Left forelimb (tissue), 1 donor: Measurements from ENCODE around the gene EXOC8.

Source experiments
- DNase-seq: peaks from one replicate; pipeline ENCODE4 v3.0.0-alpha.2; 2018; ENCODE audit warnings: low spot score

EXOC8 gene, protein sequence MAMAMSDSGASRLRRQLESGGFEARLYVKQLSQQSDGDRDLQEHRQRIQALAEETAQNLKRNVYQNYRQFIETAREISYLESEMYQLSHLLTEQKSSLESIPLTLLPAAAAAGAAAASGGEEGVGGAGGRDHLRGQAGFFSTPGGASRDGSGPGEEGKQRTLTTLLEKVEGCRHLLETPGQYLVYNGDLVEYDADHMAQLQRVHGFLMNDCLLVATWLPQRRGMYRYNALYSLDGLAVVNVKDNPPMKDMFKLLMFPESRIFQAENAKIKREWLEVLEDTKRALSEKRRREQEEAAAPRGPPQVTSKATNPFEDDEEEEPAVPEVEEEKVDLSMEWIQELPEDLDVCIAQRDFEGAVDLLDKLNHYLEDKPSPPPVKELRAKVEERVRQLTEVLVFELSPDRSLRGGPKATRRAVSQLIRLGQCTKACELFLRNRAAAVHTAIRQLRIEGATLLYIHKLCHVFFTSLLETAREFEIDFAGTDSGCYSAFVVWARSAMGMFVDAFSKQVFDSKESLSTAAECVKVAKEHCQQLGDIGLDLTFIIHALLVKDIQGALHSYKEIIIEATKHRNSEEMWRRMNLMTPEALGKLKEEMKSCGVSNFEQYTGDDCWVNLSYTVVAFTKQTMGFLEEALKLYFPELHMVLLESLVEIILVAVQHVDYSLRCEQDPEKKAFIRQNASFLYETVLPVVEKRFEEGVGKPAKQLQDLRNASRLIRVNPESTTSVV

DNA sequence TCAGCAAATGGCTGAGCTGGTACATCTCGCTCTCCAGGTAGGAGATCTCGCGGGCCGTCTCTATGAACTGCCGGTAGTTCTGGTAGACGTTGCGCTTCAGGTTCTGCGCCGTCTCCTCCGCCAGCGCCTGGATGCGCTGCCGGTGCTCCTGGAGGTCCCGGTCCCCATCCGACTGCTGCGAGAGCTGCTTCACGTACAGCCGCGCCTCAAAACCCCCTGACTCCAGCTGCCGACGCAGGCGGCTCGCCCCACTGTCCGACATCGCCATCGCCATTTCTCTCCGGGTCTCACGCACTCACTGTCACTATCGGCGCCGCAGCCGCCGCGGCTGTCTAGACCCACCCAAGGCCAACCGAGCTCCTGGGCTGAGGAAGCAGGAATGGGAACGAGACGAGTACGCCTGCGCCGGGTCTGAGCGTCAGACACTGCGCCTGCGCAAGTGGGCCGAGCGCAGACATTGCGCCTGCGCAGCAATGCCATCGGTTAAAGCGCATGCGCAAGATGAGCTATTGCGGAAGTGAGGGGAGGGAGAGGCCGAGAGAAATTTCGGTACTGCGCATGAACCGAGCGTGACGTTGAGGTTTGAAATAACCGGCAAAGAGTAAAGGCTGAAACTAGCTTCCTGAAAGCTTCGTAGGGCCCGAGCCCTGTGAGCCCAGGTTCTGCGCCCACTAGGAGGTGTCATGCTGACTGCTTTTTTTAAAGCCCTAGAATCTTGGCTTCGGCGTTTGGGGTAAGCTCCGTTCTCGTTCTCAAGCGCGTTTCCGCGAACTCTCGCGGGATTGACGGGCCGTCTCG lies at the start of gene EXOC8:
TSS of gene EXOC8 (minus strand) at position 381 of the 798 bp plus-strand sequence. CDS start at position 274, 107 bp downstream.
- peak; percentile 99 for DNase-seq

DNA sequence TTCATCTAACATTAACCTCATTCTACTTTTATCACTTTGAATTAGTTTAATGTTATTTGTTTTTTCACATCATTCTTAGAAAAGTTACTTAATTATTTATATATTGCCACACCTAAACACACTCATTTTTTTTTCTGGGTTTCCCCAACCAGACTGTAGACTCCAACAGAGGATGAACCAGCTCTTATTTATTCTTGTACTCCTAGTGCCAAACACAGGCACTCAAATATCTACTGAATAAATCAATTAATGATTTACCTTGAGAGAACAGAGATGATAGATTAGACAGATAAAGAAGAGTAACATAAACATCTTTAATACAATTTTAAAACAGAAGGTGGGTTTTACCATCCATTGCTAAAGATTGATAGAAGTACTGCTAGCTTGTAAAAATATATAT lies 48.8 kb upstream of the EXOC8 start:
- no peak for DNase-seq

DNA sequence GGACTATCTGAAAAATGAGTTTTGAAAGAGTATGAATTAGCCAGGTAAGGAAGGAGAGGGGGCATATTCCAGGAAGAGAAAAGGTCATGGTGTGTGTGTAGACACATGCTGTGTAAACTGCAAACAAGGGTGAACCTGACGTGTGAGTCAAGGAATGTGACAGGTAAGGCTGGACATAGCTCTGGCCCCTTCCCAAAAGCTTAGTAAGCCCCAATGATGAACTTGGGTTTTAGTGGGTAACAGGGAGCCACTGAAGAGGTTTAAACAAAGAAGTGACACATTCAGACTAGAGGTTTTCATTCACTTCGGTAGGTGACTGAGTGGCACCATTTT lies 47.7 kb upstream of the EXOC8 start:
- no peak for DNase-seq

DNA sequence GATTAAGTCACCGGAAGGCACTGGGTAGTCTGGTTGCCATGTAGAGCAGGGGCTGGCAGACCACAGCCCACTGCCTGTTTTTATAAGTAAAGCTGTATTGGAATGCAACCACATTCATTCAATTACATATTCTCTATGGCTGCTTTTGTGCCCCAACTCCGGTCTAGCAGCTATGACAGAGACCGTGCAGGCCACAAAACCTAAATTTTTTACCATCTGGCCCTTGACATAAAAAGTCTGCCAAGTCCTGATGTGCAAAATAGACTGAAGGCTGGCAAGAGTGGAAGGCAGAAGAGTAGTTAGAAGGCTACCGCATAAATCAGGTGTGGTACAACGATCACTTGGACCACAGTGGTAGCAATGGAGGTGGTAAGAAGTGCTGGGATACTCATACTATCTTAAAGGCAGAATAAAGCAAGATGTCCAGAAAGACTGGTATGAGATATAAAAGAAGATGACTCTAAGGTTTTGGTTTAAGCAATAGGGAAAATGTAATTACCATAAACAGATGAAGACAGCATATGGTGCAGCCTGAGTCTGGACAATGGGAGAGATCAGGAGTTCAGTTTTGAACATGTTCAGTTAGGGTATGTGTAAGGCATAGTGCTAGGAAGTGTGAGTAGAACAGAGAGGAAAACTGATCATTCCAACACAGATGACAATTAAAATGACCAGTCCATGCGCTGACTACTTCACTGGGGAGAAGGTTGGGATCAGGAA lies 47.2 kb upstream of the EXOC8 start:
- no peak for DNase-seq

DNA sequence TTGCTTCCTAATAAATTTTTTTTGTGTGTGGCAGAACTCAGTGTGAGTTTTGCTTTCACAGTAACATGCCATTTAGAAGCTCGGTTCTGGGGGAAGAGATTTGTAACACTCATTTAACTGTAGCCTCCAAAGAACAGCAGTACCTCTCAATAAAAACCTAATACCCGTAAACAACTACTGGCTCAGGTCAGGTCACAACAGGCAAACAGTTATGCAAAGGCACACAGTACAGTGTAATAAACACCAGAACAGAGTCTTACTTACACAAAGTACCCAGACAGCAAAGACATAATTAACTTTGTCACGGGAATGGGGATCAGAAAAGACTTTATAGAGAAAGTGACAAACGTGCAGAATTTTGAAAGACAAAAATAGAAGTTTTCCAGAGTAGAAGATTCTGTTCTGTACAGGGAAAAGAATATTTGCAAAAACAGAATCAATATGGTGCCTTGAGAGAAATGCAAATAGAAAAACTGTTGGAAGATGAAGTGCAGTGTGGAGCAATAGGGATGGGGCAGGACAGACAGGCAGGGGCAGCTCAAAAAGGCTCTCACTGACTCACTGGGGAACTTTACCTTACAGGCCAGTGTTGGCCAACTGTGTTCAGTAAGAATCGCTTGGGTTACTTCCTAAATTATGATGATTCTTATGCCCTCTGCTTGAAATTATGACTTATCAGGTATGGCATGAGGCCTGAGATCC lies 45.7 kb upstream of the EXOC8 start:
- DNase-seq = no peak

DNA sequence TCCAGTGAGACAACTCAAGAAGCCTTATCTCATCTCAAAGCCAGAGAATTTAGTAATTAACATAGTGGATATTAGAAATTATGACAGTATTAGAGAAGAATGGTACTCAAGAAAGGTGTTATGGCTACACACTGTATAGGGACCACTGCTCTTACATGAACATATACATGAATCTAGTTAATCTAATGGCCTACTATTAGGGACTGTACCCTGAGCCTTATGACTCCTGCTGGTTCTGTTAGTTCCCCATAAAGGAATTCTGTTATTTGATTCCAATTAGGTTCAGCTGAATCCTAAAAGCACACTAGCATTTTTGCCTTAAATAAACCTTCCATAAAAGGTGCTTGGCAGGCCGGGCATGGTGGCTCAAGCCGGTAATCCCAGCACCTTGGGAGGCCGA lies 44.8 kb upstream of the EXOC8 start:
- no peak for DNase-seq

DNA sequence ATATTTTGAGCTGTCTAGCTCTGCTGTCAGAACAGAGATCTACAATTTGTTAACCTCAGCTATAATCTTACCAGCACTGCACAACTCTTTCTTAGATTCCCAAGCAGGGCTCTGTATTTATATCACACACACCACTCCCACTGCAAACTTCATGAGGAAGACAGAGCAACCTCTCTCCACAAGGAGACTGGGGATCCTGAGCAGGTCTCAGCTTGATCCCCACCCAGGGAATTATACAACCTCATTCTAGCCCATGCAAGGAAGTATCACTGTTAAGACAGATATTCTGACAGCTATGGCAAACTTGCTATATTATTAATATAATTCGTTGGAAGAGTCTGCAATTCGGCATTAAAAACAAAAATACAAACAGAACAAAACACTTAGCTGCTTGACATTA lies 44.1 kb upstream of the EXOC8 start:
- no peak for DNase-seq

DNA sequence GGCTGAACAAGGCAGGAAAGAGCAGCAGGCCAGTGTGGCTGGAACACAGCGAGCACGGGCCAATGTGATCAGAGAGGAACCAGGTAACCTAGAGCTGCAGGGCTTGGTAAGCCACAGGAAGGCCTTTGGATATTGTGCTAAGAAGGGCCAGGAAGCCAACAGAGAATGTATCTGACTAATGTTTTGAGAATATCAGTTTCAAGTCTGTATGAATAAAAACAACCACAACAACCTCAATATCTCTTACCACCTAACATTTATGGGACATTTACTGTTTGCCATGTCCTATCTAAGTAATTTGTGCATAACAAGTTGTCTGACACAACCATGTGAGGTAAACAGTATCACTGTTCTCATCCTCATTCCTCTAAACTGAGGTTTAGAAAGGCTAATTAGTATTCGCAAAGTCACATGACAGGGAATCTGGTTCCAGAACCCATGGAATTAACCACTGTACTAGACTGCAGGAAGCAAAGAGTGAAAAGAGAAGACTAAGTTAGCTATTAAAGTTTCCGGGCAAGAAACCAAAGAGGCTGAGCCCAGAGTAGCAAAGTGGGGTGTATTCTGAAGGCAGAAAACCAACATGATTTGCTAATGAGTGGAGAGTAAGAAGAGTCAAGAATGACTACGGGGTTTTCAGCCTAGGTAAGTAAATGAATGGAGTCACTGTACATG lies 39.4 kb upstream of the EXOC8 start:
- no peak for DNase-seq

DNA sequence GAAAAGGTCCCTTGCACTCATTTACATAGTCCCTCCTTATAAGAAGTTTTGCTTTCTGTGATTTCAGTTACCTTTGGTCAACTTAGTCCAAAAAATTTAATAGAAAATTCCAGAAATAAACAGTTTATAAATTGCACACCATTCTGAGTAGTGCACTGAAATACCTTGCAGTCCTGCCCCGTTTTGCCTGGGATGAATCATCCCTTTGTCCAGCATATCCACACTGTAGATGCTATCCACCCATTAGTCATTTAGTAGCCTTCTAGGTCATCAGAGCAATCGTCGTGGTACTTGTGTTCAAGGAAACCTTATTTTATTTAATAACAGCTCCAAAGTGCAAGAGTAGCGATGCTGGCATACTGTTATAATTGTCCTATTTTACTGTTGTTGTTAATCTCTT lies 38.4 kb upstream of the EXOC8 start:
- DNase-seq = no peak

DNA sequence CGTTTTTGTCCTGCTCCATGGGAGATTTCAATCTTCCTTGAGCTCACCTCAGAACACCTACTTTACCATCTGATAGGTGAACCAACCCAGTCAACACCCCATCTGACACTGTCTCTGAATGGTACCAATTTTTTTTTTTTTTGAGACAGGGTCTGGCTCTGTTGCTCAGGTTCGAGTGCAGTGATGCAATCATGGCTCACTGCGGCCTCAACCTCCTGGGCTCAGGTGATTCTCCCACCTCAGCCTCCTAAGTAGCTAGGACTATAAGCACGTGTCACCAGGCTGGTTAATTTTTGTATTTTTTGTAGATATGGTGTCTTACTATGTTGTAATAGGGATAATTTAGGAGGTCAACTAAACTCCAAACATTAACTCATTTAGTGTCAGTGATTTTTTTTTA lies 36.7 kb upstream of the EXOC8 start:
- DNase-seq = no peak

DNA sequence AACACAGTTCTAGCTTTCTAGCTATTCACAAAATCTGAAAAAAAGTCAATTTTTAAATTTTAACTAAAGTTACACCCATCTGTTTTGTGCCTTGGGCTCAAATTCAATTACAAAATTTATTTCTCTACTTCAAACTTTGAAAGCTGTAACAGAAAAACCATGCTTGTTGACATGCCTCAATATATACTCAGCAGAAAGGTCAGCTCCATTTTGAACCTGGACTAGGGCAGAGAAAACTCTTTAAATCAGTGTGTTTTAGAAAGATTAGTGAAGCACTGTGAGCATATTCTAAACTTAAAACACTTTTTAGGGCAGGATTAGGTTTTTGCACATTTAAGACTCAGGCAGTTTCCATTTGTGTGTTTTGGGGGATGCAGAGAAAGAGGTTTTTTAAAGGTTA lies 34.8 kb upstream of the EXOC8 start:
- DNase-seq = no peak

DNA sequence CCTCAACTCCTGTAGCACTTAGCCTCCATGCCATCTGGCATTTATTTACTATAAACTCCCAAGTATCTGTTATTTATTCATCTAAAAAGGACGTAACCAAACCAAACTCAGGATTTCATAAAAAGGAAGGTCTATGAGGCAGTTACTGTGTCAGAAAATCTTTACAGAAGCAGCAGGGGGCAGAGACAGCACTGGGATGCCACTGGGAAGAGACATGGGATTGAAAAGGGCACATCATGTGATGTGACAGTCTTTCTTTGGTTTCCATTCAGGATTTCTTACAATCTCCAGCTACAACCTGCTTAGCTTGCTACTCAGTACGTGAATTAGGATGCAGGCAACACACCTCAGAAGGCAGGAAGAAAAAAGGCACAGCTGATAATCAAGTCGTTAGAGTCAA lies 31.6 kb upstream of the EXOC8 start:
- no peak for DNase-seq

DNA sequence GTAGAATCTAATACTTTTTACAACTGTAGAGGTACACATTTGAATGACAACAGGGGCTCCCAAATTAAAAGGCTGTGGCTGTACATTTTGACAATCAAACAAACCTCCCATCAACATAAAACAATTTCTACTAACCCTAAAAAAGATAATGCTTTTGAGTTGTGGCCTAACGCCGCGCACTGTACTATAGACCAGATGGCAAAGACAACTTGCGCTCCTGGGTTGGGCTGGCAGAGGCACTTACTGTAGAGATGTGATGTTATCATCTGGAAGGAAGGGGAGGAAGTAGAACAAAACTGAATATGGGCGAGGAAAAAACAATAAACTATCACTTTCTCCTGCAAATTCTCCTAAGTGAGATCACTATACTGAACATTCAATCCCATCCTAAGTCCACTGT lies 26.5 kb upstream of the EXOC8 start:
- DNase-seq = no peak

DNA sequence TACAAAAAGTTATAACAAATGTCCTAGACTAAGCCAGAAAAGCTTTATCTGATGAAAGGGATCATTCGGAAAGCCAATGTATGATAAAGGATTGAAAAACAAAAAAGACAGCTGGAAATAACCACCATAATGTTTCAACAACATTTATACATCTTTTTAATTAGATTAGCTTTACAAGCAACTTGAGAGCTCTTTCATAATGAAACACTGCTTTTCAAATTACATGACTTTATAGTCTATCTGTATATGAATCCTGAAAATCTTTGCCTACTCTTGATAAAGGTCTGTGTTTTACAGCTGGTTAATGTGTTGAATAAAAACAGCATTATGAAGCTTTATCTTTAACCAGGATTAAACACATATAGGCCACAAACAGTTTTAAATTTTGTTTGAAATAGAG lies 26.0 kb upstream of the EXOC8 start:
- no peak for DNase-seq

DNA sequence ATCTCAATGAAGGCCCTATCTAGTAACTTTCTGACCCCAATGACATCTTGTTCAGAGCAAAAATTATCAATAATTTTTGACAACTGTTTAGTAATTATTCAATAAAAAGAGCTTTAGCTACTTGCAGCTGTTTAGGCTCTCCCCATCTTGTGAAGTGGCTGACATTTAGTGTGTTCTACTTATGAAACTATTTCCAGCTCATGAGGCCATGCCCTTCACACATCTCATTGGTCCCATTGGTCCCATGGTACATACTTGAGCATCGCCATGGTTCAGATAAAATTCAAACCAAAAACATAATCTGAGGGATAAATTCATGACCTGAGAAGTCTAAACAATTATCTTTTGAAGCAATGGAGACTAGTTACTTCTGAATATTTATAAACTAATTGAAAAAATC lies 24.7 kb upstream of the EXOC8 start:
- DNase-seq = no peak

DNA sequence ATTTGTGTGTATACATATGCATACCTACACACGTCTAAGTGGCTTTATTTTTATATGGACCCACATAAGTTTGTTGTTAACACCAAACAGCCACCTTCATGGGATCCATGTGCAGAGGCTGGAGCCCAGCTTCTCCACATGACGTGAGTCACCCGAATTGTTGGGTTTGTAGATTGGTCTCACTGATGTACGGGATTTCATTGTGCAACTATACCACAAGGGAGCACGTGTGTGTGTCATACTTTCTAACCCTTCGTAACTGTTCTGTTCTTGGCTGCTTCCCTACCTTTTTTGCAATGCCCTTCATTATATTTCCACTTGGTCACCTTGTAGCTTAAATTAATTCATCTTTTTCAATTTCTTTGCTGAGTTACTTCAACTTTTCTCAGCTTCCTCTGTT lies 21.5 kb upstream of the EXOC8 start:
- DNase-seq = no peak

DNA sequence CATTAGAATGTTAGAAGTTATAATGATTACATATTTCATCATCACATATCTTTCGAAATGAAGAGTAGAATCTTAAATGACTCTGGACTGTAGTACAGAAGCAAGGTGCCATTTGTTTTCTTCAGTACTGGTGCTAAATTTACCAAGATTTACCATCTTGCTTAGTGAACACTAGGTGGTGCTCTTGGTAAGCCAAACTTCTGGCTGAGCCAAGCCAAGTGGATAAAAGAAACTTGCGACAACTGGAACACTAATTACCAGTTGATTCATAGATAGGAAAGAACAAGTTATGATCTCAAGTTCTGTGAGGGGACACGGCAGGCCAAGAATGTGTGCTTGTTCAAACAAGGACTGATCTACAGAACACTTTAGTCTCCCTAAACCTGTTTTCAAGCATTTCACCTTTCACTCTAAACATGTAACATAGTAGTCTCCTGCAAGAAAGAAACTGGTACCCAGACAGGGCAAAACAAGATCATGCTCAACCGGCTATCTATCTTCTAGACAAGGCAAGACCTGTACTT lies 20.2 kb upstream of the EXOC8 start:
- no peak for DNase-seq

DNA sequence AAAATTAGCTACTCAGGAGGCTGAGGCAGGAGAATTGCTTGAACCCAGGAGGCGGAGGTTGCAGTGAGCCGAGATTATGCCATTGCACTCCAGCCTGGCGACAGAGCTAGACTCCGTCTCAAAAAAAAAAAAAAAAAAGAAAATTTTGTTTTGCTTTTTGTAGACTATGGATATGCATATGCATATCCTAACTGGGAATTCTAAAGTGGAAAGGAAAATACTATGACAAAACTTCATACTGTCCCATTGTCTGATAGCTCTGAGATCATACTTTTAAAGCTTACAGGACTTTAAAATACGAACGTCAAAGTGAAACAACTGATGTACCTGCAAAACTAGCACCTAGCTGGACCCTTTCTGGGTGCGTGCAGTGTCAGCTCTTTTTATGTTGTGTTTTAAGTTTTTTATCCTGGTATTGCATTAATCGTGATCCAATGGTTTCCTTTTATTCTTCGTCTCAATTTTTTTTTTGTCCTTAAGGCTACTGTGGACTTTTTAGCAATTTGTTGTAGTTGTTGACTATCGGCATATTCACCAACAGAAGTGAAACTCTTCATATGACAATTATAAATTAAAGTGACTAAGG lies 19.6 kb upstream of the EXOC8 start:
- no peak for DNase-seq

DNA sequence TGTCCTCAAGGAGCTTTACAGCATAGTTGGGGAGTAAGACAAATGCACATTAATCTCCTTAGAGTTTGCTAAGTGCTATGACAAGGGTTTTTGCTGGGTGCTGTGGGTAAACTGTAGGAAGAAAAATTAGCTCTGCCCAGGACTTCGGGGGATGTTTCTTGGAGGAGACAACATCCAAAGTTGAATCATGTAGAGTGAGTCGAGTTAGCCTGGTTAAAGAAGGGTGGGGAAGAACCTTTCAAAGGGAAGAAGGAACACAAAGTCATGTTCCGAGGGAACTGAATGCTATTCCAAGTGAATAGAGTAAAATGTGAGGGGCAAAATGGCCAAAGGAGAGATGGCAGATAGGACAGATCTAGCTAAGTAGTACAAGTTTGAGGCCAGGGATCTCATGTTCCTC lies 17.5 kb upstream of the EXOC8 start:
- DNase-seq = no peak

DNA sequence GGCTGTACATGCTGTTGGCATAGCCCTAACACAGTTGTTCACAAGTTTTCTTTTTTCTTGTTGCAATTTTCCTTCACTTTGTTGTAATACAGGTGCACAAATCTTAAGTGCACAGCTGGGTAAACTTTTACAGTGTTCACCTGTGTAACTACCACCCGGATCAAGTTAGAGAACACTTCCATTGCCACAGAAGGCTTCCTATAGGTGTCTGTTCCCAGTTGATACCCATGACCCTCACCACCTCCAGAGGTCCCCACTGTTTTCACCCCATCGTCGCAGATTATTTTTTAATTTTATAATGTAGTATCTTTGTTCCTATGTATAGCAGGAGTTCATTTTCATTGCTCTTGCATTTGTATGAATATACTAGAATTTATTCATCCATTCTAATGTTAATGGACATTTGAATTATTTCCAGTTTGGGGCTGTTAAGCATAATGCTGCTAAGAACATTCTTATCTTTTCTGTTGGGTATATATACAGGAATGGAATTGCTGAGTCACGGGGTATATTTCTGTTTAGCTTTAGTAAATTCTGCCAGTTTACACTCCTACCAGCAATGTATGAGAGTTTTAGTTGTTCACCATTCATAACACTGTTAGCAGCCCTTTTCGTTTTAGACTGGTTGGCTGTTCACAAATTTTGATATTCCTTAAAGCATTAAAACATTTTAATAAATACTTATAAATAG lies 16.8 kb upstream of the EXOC8 start:
- no peak for DNase-seq
